Right atrium auricular region (tissue), 2 donors: ENCODE results near the gene PRR15L. TPM values are rescaled to one million over a fixed set of nuclear protein-coding genes. Genes with fewer than 3 reads are reported as not detected.
A peak's percentile ranks its signal among the peaks of the same experiment; 100 is the strongest.
"Not testable (repeated sequence)": the region's sequence is repeated elsewhere in the genome, so short reads cannot be mapped to it uniquely, and the experiment has no call there.

Experiments used
- DNase-seq: peaks from one replicate; pipeline ENCODE4 v3.0.0-alpha.2; 2019; ENCODE audit warnings: low spot score
- H3K27ac ChIP-seq, 2 donors: fragments of 200-600 bp; sonication (generic); 1 replicate in 1 of 2; 2 replicates in 1 of 2; pipeline ENCODE4 v1.5.1; 2016 to 2019
- H3K27me3 ChIP-seq, 2 donors: fragments of 200-600 bp; sonication (generic); one replicate each; pipeline versions ENCODE4 v1.5.1 to v1.6.0; 2017 to 2019
- H3K36me3 ChIP-seq: fragments of 200-600 bp; sonication (generic); one replicate; pipeline ENCODE4 v1.5.1; 2016
- H3K4me1 ChIP-seq, 2 donors: fragments of 200-600 bp; sonication (generic); one replicate each; pipeline versions ENCODE4 v1.5.1 to v1.6.0; 2017 to 2019
- H3K4me3 ChIP-seq, 2 donors: fragments of 200-600 bp; sonication (generic); 1 replicate in 1 of 2; 2 replicates in 1 of 2; pipeline ENCODE4 v1.5.1; 2017 to 2019; ENCODE audit warnings: mild to moderate bottlenecking in 1 of 2, moderate library complexity in 1 of 2
- H3K9me3 ChIP-seq, 2 donors: fragments of 200-600 bp; sonication (generic); one replicate each; pipeline ENCODE4 v1.5.1; 2019
- CTCF ChIP-seq, 2 donors: fragments of 200-600 bp; sonication (generic); IDR thresholded peaks; one replicate each; pipeline ENCODE4 v1.5.1; 2019; ENCODE audit warnings: antibody characterized with exemption in 2 of 2
- total RNA-seq, 2 donors: library from RNA; depleted of rRNA; stranded (reverse); fragments of >200 nt; gene quantifications; one replicate each; pipeline ENCODE4 v1.1.0, GENCODE V29; 2016

Gene PRR15L
- total RNA-seq, 2 donors from 2014 or later, result 1.2 to 6.5 TPM

- no peak for DNase-seq
- no peaks in the 10 kb centered on the region for H3K27me3 ChIP-seq
- H3K36me3 ChIP-seq, result no peaks in the 10 kb centered on the region
- H3K4me3 ChIP-seq, result no peak overlapping the region
- no peak for TF ChIP-seq CTCF (IDR thresholded peaks at IDR 0.05)
- peaks cover 0 to 28% of the 10 kb centered on the region in 2 donors for H3K4me1 ChIP-seq
- no peaks in the 10 kb centered on the region for H3K9me3 ChIP-seq
- H3K27ac ChIP-seq, result peak overlapping the region; percentile 13 to 22
Observed at GRCh38 chr17:48002266-48002915, 44.7 kb upstream of the PRR15L start.

- not testable (repeated sequence) for H3K27ac ChIP-seq, H3K4me3 ChIP-seq, DNase-seq, H3K27me3 ChIP-seq, H3K36me3 ChIP-seq, H3K9me3 ChIP-seq
- peaks cover 0 to 28% of the 10 kb centered on the region in 2 donors for H3K4me1 ChIP-seq
Observed at GRCh38 chr17:48001657-48002056, 44.0 kb upstream of the PRR15L start.

- no peaks in the 10 kb centered on the region for H3K36me3 ChIP-seq
- no peaks in the 10 kb centered on the region for H3K9me3 ChIP-seq
- no peak for DNase-seq
- H3K27me3 ChIP-seq, result no peaks in the 10 kb centered on the region
- no peak for TF ChIP-seq CTCF (IDR thresholded peaks at IDR 0.05)
- H3K27ac ChIP-seq, result no peak overlapping the region
- no peak overlapping the region for H3K4me3 ChIP-seq
- peaks cover 0 to 28% of the 10 kb centered on the region in 2 donors for H3K4me1 ChIP-seq
Observed at GRCh38 chr17:48001197-48001596, 43.5 kb upstream of the PRR15L start.

- Histone ChIP-seq H3K36me3 (no peaks in the 10 kb centered on the region), H3K9me3 (no peaks in the 10 kb centered on the region), H3K4me1 (peaks cover 0 to 26% of the 10 kb centered on the region in 2 donors), H3K27me3 (no peaks in the 10 kb centered on the region), H3K4me3 (no peak overlapping the region), H3K27ac (no peak overlapping the region)
- no peak for DNase-seq
- TF ChIP-seq CTCF (IDR thresholded peaks at IDR 0.05), result no peak
Observed at GRCh38 chr17:47999582-47999981, 41.9 kb upstream of the PRR15L start.

GRCh38 chr17:47998044-47998443 lies 40.4 kb upstream of the PRR15L start:
- peaks cover 0 to 21% of the 10 kb centered on the region in 2 donors for H3K4me1 ChIP-seq
- H3K27me3 ChIP-seq, result no peaks in the 10 kb centered on the region
- no peak for TF ChIP-seq CTCF (IDR thresholded peaks at IDR 0.05)
- no peaks in the 10 kb centered on the region for H3K36me3 ChIP-seq
- H3K27ac ChIP-seq, result no peak overlapping the region
- H3K4me3 ChIP-seq, result no peak overlapping the region
- no peaks in the 10 kb centered on the region for H3K9me3 ChIP-seq
- no peak for DNase-seq

GRCh38 chr17:47997586-47997985 lies 39.9 kb upstream of the PRR15L start:
- no peak for DNase-seq
- Histone ChIP-seq H3K4me3 (no peak overlapping the region), H3K27me3 (no peaks in the 10 kb centered on the region), H3K4me1 (peaks cover 0 to 19% of the 10 kb centered on the region in 2 donors), H3K27ac (no peak overlapping the region), H3K36me3 (no peaks in the 10 kb centered on the region), H3K9me3 (no peaks in the 10 kb centered on the region)
- TF ChIP-seq CTCF (IDR thresholded peaks at IDR 0.05), result no peak
